NCI-H1092 (cell line): ENCODE results near the gene SCUBE1.
"Not testable (repeated sequence)": the region's sequence is repeated elsewhere in the genome, so short reads cannot be mapped to it uniquely, and the experiment has no call there.

Experiments
- DNase-seq: peaks from one replicate; lab custom pipeline; 2025; lab: John Stamatoyannopoulos, UW

Gene SCUBE1

GRCh38 chr22:43356881-43357280, 13.7 kb upstream of the SCUBE1 start:
- DNase-seq: no peak

GRCh38 chr22:43355688-43356087, 12.5 kb upstream of the SCUBE1 start:
- not testable (repeated sequence) for DNase-seq

GRCh38 chr22:43351966-43352345, 8.8 kb upstream of the SCUBE1 start:
- no peak for DNase-seq

GRCh38 chr22:43349636-43350035, 6.5 kb upstream of the SCUBE1 start:
- no peak for DNase-seq

- DNase-seq: peak; percentile 0
Observed at GRCh38 chr22:43346521-43346929, 3.4 kb upstream of the SCUBE1 start.

GRCh38 chr22:43345761-43346301, 2.7 kb upstream of the SCUBE1 start:
- DNase-seq: no peak

GRCh38 chr22:43345356-43345755, 2.2 kb upstream of the SCUBE1 start:
- no peak for DNase-seq

GRCh38 chr22:43344520-43344787, 1.3 kb upstream of the SCUBE1 start:
- DNase-seq: no peak

GRCh38 chr22:43343670-43344519, 723 bp upstream of the SCUBE1 start:
- no peak for DNase-seq

GRCh38 chr22:43342347-43343261, 568 bp downstream of the SCUBE1 start:
- DNase-seq: no peak

- no peak for DNase-seq
Observed at GRCh38 chr22:43341565-43341964, 1.6 kb downstream of the SCUBE1 start.

- no peak for DNase-seq
Observed at GRCh38 chr22:43338766-43339345, 4.3 kb downstream of the SCUBE1 start.

- DNase-seq: no peak
Observed at GRCh38 chr22:43337946-43338345, 5.2 kb downstream of the SCUBE1 start.

GRCh38 chr22:43337385-43337784, 5.8 kb downstream of the SCUBE1 start:
- no peak for DNase-seq

- DNase-seq: no peak
Observed at GRCh38 chr22:43334378-43334777, 8.8 kb downstream of the SCUBE1 start.

- no peak for DNase-seq
Observed at GRCh38 chr22:43333978-43334377, 9.2 kb downstream of the SCUBE1 start.

- no peak for DNase-seq
Observed at GRCh38 chr22:43333156-43333555, 10.0 kb downstream of the SCUBE1 start.

GRCh38 chr22:43331698-43332097, 11.5 kb downstream of the SCUBE1 start:
- DNase-seq: no peak

GRCh38 chr22:43331069-43331451, 12.1 kb downstream of the SCUBE1 start:
- no peak for DNase-seq

- no peak for DNase-seq
Observed at GRCh38 chr22:43330178-43331068, 12.7 kb downstream of the SCUBE1 start.

GRCh38 chr22:43329061-43329460, 14.1 kb downstream of the SCUBE1 start:
- no peak for DNase-seq

- no peak for DNase-seq
Observed at GRCh38 chr22:43327157-43327438, 16.1 kb downstream of the SCUBE1 start.
